Medulla oblongata (tissue), 1 donor: ENCODE results near the gene PIM3.

Source experiments
- DNase-seq: peaks from one replicate; pipeline ENCODE4 v3.0.0-alpha.2; 2015; ENCODE audit errors: extremely low spot score

The PIM3 gene

GRCh38 chr22:49955581-49956417 lies 4.8 kb upstream of the PIM3 start:
- DNase-seq, result no peak

GRCh38 chr22:49956418-49956770 lies 4.2 kb upstream of the PIM3 start:
- no peak for DNase-seq

DNA sequence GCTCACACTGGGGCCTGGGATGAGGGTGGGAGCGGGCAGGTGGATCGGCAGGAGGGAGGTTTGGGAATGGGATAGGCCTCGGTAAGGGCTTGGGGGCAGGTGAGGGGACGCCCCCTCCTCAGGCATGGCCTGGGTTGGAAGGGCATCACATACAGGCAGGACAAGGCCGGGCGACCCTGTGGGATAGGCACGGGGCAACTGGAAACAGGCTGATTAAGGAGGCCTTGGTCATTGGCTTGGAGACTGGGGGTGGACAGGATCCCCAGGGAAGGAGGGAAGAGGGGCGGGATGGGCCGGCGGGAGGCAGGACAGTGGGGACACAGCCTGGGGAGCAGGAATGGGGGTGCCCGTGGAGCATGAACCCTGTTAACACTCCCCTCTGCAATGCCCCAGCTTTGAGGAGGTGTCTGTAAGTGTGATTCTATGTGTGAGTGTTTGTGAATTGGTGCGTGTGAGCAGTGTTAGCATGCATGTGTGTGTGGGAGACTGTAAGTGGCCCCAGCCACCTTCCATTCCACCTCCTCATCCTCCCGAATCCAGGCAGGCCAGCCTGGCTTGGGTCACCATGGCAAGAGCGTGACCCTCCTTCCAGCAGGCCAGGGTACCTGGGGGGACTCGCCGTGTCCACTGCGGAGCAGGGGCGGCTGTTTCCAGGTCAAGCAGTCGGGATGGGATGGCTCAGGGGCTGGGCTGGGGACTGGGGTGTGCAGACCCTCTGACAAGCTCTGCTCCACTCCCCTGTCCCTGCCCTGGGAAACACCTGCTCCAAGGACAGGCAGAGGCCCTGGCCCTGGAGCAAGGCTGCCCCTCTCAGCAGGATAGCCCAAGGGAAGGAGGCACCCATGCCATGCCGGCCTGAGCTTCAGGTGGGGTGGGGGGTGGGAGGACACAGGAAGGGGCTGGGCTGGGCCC lies 3.4 kb upstream of the PIM3 start:
- no peak for DNase-seq

GRCh38 chr22:49957826-49958365 lies 2.7 kb upstream of the PIM3 start:
- DNase-seq, result no peak

- no peak for DNase-seq
Measured at GRCh38 chr22:49958366-49958921, 2.1 kb upstream of the PIM3 start.

DNA sequence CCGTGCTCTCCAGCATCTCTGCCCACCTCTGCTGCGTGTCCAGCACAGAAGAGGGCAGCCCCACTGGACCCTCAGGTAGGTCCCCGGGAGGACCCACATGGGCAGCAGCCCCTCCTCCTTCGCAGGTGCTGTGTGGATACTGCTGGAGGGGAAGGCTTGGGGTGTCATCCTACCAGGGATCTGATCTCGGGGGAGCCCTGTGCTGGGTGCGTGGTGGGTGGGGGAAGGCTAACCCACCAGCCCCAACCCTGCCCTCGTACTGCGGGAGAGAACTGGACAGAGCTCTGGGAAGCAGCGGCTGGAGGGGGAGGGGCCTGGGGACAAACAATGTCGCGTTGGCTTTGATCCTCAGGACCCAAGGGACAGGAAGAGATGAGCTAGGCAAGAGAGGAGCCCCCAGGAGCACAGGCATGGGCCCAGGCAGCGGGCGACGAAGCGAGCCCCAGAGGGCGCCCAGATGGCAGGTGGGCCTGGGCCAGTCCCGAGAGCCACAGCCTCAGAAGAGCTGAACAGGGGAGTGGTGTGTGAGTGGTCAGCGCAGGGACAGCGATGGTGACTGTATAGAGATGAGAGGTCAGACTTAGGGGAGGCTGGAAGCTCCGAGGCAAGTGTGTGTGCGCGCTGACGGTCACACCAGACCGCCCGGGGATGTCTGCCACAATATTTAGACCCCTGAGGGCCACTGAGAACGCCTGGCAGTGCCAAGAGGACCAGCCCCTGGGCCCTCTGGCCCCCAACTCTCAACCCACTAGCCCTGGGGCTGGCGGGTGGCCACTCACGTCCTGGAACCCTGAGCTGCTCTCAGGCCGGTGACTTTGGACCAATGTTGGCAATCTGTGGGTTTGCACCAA lies 1.4 kb upstream of the PIM3 start:
- no peak for DNase-seq

DNA sequence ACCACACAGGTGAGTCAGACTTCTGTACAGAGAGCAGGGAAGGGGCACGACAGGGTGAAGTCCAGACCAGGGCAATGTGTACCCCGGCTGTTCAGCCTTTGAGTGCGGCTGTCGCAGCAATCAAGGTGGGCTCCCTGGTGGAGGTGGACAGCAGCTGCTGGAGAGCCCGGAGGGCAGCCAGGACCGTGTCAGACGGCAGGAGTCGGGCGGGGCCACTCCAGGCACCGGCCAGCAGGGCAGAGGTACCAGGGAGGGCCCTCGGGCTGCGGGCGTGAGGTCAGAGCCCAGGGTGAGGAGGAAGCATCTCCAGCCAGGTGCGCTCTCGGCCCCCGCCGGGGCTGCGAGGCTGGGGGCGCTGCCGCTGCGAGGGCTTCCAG lies 802 bp upstream of the PIM3 start:
- DNase-seq, result no peak

- peak; percentile 35 for DNase-seq
Measured at GRCh38 chr22:49961005-49961600, 531 bp downstream of the PIM3 start.

- no peak for DNase-seq
Measured at GRCh38 chr22:49961601-49962011, 1.0 kb downstream of the PIM3 start.

DNA sequence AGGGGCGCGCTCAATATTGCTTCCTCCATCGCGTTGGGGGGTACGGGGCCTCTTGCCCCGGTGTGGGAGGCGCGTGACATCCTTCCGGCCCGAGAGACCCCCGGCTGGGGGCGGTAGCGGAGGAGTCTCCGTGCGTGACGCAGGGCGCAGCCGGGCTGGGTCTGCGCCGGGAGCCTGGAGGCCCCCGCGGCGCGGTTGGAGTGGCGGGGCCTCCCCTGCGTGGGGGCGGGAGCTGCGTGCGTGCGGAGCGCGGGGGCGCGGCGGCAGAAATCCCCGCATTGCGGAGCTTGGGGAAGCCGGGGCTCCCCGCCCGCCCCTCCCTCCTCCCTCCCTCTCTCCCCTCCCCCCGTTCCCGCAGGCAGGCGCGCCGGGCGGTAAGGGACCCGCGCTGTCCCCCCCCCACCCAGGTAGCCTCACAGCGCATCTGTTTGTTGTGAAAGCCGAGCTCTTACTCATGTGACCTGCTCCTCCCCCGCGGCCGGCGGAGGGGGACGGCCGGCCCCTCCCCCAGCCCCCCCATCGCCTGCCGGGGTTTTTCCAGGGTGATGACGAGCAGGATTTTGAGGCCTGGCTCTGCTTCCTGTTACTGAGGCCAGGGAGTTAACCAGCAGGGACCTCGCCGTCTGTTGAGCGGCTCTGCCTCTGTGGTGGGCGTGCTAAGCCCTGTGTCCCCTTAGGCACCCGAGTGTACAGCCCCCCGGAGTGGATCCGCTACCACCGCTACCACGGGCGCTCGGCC lies 1.6 kb downstream of the PIM3 start:
- peak; percentile 78 for DNase-seq

DNA sequence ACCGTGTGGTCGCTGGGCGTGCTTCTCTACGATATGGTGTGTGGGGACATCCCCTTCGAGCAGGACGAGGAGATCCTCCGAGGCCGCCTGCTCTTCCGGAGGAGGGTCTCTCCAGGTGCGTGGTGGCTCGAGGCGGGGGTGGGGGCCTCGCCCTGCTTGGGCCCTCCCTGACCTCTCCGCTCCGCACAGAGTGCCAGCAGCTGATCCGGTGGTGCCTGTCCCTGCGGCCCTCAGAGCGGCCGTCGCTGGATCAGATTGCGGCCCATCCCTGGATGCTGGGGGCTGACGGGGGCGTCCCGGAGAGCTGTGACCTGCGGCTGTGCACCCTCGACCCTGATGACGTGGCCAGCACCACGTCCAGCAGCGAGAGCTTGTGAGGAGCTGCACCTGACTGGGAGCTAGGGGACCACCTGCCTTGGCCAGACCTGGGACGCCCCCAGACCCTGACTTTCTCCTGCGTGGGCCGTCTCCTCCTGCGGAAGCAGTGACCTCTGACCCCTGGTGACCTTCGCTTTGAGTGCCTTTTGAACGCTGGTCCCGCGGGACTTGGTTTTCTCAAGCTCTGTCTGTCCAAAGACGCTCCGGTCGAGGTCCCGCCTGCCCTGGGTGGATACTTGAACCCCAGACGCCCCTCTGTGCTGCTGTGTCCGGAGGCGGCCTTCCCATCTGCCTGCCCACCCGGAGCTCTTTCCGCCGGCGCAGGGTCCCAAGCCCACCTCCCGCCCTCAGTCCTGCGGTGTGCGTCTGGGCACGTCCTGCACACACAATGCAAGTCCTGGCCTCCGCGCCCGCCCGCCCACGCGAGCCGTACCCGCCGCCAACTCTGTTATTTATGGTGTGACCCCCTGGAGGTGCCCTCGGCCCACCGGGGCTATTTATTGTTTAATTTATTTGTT lies 2.4 kb downstream of the PIM3 start:
- DNase-seq, result no peak

- DNase-seq, result no peak
Measured at GRCh38 chr22:49963647-49964026, 3.1 kb downstream of the PIM3 start.

GRCh38 chr22:49964136-49965090 lies 3.8 kb downstream of the PIM3 start:
- no peak for DNase-seq

DNA sequence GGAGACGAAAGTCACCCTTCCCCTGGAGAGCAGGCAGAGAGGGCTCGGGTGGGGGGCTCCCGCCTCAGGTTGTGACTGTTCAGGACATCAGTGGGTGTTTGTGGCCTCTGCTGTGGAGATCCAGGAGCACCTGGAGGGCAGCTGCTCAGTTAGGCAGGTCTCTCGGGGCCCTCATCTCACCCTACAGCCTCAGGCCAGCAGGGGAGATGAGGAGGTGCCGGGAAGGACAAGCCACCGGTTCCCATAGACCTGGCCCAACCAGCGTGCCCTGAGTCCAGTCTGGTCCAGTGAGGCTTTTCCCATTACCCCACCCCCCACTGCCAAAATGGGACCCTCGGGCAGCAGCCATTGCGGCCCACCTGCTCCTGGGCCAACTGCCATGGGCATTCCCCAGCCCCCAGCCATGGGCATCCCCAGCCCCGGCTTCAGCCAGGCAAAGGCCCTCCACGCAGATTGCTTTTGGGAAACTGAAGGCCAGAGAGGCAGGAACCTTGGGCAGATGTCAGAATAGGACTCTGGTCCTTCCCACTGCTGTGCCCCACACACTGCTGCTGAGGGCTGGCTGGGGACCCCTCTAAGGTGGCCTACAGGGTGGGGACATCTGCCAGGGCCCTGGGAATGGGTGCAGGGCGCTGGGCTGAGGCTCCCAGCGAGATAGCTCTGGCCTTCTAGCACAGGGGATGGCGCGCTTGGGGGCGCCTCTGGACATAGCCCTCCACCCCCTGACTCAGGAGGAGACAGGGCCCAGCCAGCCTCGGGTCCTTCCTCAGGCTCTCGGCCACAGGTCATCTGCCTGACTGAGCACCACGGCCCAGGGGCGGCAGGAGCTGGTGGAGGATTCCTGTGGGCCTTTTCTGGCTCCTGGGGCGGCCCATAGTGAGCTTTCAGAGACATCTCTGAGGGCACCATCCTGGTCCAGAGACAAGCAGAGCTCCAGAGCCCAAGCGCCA lies 4.8 kb downstream of the PIM3 start:
- no peak for DNase-seq

DNA sequence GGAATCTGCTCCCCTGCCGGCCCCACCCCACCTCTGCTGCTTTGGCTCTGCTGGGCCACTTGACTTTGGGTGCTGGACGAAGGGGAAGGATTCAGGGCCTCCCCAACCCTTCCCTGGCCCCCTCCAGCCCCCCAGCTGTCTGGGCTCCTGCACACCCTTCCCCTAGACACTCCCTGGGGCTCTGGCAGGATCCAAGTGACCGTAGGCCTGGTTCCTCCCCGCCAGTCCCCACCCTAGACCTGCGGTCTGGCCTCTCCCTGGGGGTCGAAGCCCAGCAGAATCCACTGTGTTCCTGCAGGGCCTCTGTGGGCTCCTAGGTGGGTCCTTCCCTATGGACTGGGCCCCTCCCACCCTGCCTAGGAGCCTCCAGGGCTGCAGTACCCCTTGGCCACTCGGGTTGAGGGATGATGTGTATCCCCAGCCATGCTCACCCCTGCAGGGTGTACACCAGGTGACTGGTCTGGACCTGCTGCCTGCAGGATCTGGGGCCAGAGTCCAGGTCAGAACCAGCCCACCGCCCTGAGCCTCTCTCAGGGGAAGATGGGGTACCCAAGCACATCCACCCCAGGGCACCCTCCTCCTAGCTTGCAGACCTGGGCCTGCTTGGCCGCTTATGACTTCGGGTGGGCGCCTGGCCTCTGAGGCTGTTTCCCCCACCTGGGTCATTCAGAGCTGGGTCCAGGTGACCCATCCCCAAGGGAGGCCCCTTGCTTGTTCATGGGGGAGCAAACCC lies 5.6 kb downstream of the PIM3 start:
- DNase-seq, result no peak
